Breast epithelium (tissue), 4 donors: ENCODE data around the gene TBC1D7. TPM values are rescaled to one million over a fixed set of nuclear protein-coding genes. Genes with fewer than 3 reads are reported as not detected.

Source experiments
- DNase-seq, 2 donors: peaks; one replicate each; pipeline ENCODE4 v3.0.0-alpha.2; 2019; ENCODE audit warnings: low spot score in 2 of 2
- H3K27ac ChIP-seq, 2 donors: fragments of 200-600 bp; sonication (generic) in 1 of 2; one replicate each; pipeline ENCODE4 v1.5.1; 2016 to 2019; ENCODE audit warnings: mild to moderate bottlenecking in 1 of 2
- H3K27me3 ChIP-seq, 2 donors: fragments of 200-600 bp; sonication (generic) in 1 of 2; one replicate each; pipeline versions ENCODE4 v1.5.1 to v1.6.0; 2017 to 2019; ENCODE audit warnings: control low read depth in 1 of 2, mild to moderate bottlenecking in 1 of 2
- H3K36me3 ChIP-seq: fragments of 200-600 bp; one replicate; pipeline ENCODE4 v1.5.1; 2019
- H3K4me1 ChIP-seq, 2 donors: fragments of 200-600 bp; sonication (generic); one replicate each; pipeline ENCODE4 v1.5.1; 2016 to 2019; ENCODE audit warnings: control low read depth in 1 of 2
- H3K4me3 ChIP-seq, 3 donors: fragments of 200-600 bp; sonication (generic); 1 replicate in 2 of 3; 2 replicates in 1 of 3; pipeline ENCODE4 v1.5.1; 2016 to 2019; ENCODE audit warnings: mild to moderate bottlenecking in 3 of 3, moderate library complexity in 2 of 3
- H3K9me3 ChIP-seq, 2 donors: fragments of 200-600 bp; sonication (generic) in 1 of 2; one replicate each; pipeline ENCODE4 v1.5.1; 2016 to 2019; ENCODE audit warnings: control low read depth in 1 of 2
- POLR2A ChIP-seq: fragments of 450-650 bp; IDR thresholded peaks from one replicate; pipeline ENCODE4 v1.6.1; 2016; ENCODE audit warnings: antibody characterized with exemption, mild to moderate bottlenecking, moderate library complexity
- POLR2AphosphoS5 ChIP-seq, 3 donors: sonication (generic); formaldehyde crosslinking; IDR thresholded peaks; one replicate each; pipeline ENCODE4 v1.6.1; 2017; ENCODE audit warnings: antibody characterized with exemption in 3 of 3
- intact Hi-C: fragments of 100-400 bp; cut with DNase I; formaldehyde crosslinking; loops from one replicate; pipeline ENCODE4 v1.15.1; 2023; ENCODE audit warnings: low total_unique reads
- total RNA-seq, 3 donors: library from RNA; depleted of rRNA; stranded (reverse); fragments of >200 nt; gene quantifications; one replicate each; pipeline ENCODE4 v1.1.0, GENCODE V29; 2016
- TF ChIP-seq, protein P1 (sequence below), 3 donors: fragments of 450-650 bp; IDR thresholded peaks; one replicate each; pipeline ENCODE4 v1.5.1; 2016 to 2017; ENCODE audit warnings: antibody characterized with exemption in 3 of 3, mild to moderate bottlenecking in 3 of 3, moderate library complexity in 3 of 3

TBC1D7 gene
- total RNA-seq, 3 donors from 2014 or later: 8.6 to 10.6 (median 9.8) TPM

DNA sequence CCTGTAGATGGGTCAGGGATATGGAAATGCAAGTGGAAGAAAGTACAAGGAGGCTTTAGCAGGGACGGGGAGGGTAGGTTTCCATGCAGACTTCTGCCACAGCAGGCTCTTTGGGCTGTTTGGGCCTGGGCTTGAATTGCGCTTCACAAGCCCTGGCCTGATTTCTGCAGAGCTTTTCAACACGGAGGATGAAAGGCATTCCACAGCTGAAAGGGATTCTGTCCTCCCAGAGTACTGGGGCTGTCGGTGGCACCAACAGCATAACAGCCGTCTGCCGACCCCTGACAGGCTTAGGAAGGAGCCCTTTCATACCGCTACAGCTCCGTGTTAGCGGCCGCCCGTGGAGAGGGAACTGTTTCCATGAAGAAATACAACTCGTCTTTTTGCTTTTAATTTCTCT lies 22.9 kb upstream of the TBC1D7 start:
- no peaks in the 10 kb centered on the region for H3K36me3 ChIP-seq
- intact Hi-C loops: no loop called here

DNA sequence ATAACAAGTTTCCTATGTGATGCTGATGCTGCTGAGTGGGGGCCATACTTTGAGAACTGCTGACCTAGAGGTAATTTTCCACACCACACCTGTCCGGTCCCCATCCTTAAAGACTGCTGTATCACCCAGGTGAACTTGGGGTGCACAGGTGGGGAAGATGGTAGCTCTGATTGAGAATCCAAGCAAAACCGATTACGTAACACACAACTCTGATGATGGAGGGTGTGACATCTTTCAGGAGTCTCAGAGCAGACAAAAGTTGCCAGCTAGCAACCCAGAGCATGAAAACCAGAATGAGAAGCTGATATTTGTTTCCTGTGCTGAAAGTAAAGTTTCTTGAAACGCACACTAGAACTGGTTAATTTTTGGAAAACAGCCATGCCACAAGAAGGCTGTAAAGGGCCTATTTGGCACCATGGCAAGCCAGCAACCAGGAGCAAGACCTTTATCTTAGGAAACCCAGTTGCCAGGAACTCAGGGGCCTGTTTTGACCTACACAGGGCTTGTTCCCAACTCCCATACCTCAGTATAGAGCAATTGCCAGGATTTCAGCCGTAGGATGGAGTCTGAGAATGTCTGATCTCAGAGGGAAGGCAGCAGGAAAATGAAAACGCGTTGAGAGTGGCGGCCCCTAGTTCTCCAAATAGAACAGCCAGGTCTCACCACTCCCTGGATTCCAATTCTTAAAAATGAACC lies 21.6 kb upstream of the TBC1D7 start:
- H3K36me3 ChIP-seq: no peaks in the 10 kb centered on the region
- no peaks in the 10 kb centered on the region for H3K9me3 ChIP-seq
- H3K27me3 ChIP-seq: no peaks in the 10 kb centered on the region
- no peak overlapping the region for H3K4me3 ChIP-seq
- intact Hi-C loops: no loop called here
- H3K27ac ChIP-seq: no peak overlapping the region
- no peak for DNase-seq
- no peaks in the 10 kb centered on the region for H3K4me1 ChIP-seq
- TF ChIP-seq POLR2AphosphoS5 (IDR thresholded peaks at IDR 0.05): no peak
- no peak for TF ChIP-seq POLR2A
- TF ChIP-seq, protein P1, sequence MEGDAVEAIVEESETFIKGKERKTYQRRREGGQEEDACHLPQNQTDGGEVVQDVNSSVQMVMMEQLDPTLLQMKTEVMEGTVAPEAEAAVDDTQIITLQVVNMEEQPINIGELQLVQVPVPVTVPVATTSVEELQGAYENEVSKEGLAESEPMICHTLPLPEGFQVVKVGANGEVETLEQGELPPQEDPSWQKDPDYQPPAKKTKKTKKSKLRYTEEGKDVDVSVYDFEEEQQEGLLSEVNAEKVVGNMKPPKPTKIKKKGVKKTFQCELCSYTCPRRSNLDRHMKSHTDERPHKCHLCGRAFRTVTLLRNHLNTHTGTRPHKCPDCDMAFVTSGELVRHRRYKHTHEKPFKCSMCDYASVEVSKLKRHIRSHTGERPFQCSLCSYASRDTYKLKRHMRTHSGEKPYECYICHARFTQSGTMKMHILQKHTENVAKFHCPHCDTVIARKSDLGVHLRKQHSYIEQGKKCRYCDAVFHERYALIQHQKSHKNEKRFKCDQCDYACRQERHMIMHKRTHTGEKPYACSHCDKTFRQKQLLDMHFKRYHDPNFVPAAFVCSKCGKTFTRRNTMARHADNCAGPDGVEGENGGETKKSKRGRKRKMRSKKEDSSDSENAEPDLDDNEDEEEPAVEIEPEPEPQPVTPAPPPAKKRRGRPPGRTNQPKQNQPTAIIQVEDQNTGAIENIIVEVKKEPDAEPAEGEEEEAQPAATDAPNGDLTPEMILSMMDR (IDR thresholded peaks at IDR 0.05): no peak

More for the DNA sequence above, 22.9 kb upstream of the TBC1D7 start:
- DNase-seq: no peak
- Histone ChIP-seq H3K27me3 (no peaks in the 10 kb centered on the region), H3K9me3 (no peaks in the 10 kb centered on the region), H3K4me3 (no peak overlapping the region), H3K4me1 (no peaks in the 10 kb centered on the region), H3K27ac (no peak overlapping the region)
- TF ChIP-seq POLR2A (no peak), POLR2AphosphoS5 (IDR thresholded peaks at IDR 0.05) (no peak)
- TF ChIP-seq, protein P1 (IDR thresholded peaks at IDR 0.05): no peak

DNA sequence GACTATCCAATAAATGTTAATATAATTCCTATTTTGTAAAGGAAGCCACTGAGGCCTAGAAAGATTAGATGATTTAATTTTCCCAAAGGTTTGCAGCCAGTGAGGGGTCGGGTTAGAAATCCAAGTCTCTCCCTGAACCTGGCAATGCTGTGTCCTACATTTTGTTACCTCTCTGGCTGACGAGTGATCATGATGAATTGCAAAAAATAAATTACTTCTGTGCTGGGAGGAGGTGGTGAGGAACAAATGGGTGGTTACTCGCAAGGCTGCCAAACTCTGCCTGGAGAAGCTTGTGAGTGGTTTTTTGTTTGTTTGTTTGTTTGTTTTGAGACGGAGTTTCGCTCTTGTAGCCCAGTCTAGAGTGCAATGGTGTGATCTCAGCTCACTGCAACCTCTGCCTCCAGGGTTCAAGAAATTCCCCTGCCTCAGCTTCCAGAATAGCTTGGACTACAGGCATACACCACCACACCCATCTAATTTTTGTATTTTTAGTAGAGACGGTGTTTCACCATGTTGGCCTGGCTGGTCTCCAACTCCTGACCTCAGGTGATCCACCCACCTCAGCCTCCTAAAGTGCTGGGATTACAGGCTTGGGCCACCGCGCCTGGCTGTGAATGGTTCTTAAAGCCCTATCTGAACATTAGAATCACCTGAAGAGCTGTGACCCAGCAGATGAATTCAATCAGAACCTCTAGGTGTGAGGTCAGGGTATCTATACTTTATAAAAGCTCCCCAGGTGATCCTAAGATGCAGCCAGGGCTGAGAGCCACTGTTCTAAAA lies 20.2 kb upstream of the TBC1D7 start:
- Histone ChIP-seq H3K9me3 (no peaks in the 10 kb centered on the region), H3K36me3 (no peaks in the 10 kb centered on the region), H3K4me1 (no peaks in the 10 kb centered on the region), H3K4me3 (no peak overlapping the region), H3K27me3 (no peaks in the 10 kb centered on the region), H3K27ac (no peak overlapping the region)
- DNase-seq: no peak
- intact Hi-C loops: no loop called here
- TF ChIP-seq POLR2AphosphoS5 (IDR thresholded peaks at IDR 0.05) (no peak), POLR2A (no peak)
- TF ChIP-seq, protein P1 (IDR thresholded peaks at IDR 0.05): no peak

DNA sequence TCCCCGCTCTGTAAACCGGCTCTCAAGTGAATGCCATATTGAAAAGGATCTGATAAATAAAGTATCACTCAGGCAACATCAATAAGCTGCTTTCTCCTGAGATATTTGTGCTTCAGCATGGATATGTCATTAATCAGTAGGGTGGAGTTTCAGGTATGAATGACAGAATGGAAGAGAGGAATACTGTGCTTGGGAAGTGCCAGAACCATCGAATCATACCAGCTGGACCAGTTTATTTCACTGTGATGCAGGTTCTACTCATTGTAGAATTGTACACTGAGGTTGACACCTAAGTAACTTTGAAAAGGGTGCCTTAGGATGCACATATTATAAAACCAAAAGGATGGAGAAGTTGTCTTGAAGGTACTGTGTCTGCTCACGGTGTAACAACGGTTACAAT lies 17.9 kb upstream of the TBC1D7 start:
- Histone ChIP-seq H3K4me3 (no peak overlapping the region), H3K27me3 (no peaks in the 10 kb centered on the region), H3K27ac (no peak overlapping the region), H3K9me3 (no peaks in the 10 kb centered on the region), H3K36me3 (no peaks in the 10 kb centered on the region), H3K4me1 (no peaks in the 10 kb centered on the region)
- TF ChIP-seq, protein P1 (IDR thresholded peaks at IDR 0.05): no peak
- no peak for TF ChIP-seq POLR2A
- DNase-seq: no peak
- intact Hi-C loops: no loop called here

DNA sequence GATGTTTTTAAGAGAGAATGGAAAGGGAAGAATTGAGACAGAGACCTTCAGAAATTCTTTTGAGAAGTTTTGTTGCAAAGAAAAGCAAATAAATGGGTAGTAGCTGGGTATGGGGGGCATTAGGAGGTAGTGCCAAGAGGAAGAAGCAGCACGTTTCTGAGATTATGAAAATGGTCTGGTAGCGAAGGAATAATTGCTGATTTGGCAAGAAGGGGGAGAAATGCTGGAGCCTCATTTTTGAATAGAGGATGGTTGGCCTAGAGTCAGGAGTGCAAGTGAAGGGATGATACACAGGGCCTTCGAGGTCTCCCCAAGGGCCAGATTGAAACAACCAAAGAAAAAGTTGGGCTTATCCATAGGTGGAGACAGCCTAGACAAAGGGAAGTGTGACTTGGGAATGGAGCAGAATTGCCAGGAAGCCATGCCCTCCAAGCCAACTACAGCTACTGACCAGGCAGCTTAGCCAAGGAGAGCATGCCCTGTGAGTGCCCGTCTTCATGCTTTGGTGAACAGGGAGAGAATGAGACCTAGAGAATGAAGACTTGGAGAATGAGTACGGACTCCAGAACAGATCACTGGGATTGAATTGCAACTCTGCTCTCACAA lies 14.2 kb upstream of the TBC1D7 start:
- no peak for DNase-seq
- TF ChIP-seq POLR2A (no peak), POLR2AphosphoS5 (IDR thresholded peaks at IDR 0.05) (no peak)
- TF ChIP-seq, protein P1 (IDR thresholded peaks at IDR 0.05): no peak
- H3K27ac ChIP-seq: no peak overlapping the region
- intact Hi-C loops: no loop called here
- no peaks in the 10 kb centered on the region for H3K36me3 ChIP-seq
- H3K4me1 ChIP-seq: no peaks in the 10 kb centered on the region
- no peaks in the 10 kb centered on the region for H3K27me3 ChIP-seq
- no peaks in the 10 kb centered on the region for H3K9me3 ChIP-seq
- H3K4me3 ChIP-seq: no peak overlapping the region
